ENCODE data around the gene C2CD5.

The C2CD5 gene

DNA sequence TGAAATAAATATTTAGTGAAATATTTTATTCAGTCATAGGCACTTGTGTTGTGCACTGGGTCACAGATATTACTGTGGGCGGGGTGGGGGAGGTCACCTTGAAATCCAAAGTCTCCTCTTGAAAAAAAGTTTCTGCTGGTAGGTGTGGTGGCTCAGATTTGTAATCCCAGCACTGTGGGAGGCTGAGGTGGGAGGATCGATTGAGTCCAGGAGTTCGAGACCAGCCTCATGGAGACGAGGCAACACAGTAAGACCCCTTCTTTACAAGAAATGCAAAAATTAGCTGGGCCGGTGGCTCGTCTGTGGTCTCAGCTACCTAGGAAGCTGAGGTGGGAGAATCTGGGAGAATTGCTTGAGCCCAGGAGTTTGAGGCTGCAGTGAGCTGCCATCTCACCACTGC, 913 bp upstream of the C2CD5 start:
- no peak overlapping the region for H3K4me3 ChIP-seq (ENCODE audit: low read depth, low read length)
- TF ChIP-seq, protein P1, sequence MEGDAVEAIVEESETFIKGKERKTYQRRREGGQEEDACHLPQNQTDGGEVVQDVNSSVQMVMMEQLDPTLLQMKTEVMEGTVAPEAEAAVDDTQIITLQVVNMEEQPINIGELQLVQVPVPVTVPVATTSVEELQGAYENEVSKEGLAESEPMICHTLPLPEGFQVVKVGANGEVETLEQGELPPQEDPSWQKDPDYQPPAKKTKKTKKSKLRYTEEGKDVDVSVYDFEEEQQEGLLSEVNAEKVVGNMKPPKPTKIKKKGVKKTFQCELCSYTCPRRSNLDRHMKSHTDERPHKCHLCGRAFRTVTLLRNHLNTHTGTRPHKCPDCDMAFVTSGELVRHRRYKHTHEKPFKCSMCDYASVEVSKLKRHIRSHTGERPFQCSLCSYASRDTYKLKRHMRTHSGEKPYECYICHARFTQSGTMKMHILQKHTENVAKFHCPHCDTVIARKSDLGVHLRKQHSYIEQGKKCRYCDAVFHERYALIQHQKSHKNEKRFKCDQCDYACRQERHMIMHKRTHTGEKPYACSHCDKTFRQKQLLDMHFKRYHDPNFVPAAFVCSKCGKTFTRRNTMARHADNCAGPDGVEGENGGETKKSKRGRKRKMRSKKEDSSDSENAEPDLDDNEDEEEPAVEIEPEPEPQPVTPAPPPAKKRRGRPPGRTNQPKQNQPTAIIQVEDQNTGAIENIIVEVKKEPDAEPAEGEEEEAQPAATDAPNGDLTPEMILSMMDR (IDR thresholded peaks at IDR 0.05; ENCODE audit: borderline replicate concordance, insufficient read depth, low read depth, low read length), result no peak

DNA sequence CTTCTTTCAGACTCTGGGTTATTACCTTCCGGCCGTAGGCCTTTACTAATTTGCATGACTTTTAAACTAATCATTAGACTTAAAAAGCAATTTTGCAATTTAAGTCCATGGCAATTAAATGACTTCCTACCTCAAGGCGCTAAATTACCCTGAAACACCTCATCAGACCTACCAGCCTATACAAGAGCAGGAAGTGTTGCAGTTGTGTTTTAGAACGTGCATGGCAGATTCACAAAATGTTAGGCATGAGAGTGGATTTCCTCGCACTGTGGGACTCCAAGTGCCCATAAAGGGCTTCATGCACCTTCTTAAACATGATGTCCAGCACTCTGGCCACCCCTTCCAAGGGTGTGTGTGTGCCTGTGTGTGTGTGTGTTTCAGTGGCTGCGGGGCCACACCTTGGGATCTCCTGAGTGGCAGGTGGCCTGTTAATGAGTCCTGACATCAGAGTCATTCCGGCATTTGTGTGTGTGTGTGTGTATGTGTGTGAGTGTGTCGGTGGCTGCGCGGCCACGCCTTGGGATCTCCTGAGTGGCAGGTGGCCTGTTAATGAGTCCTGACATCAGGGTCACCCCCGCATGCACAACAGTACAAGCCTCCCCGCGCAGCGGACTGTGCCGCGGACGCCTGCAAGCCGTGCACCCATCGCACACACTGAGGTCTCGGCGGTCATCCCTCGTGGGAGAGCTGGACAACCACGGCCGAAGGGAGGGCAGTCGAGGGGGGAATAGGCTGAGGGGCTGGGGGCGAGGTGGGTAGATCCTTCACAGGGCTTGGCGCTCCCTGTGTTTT, 900 bp downstream of the C2CD5 start:
- peak overlapping the region; percentile 92 for H3K4me3 ChIP-seq (ENCODE audit: low read depth, low read length)
- TF ChIP-seq, protein P1 (IDR thresholded peaks at IDR 0.05; ENCODE audit: borderline replicate concordance, insufficient read depth, low read depth, low read length), result no peak

DNA sequence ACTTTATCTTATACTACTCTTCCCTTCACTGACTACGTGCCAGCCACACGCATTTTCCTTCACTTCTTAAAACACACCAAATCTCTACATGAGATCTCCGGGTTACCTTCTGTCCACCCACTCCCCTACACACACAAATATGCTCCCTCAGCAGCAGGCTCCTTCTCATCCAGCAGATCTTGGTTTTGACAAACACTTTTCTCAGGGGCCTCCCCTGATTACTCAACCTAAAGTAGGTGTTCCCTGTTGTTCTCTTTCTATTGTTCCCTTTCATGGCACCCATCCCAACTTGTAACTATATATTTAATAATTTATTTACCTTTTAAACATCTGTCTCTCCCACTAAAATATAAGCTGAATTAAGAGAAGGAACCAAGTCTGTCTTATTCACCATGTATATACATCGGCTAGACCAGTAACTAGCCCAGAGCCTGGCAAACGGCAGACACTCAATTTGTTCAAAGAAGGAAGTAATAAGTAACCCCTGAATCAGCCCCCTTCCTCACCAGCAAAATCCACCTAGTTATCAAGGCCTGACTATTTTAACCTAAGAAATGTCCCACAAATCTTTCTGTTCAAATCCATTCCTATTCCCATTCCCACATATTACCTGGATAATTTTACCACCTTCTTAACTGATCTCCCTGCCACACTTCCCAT, 2.7 kb downstream of the C2CD5 start:
- no peak overlapping the region for H3K4me3 ChIP-seq (ENCODE audit: low read depth, low read length)
- TF ChIP-seq, protein P1 (IDR thresholded peaks at IDR 0.05; ENCODE audit: borderline replicate concordance, insufficient read depth, low read depth, low read length), result no peak

DNA sequence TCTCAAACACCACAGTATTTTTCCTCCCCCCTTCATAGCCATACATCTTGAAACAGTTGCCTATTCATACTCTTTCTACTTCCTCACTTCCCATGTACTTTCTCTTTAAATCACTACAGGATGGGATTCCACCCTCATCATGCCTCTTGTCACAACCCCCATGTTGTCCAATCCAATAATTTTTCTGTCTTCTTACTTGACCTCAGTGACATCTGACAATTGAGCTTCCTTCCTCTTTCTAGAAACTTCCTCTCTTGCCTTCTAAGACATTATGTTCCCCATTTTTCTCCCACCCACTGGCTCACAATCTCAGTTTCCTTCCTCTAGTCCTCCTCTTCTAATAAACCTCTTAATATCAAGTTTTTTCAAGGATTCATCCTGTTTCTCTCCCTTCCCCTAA, 5.3 kb downstream of the C2CD5 start:
- TF ChIP-seq, protein P1 (IDR thresholded peaks at IDR 0.05; ENCODE audit: borderline replicate concordance, insufficient read depth, low read depth, low read length), result no peak

DNA sequence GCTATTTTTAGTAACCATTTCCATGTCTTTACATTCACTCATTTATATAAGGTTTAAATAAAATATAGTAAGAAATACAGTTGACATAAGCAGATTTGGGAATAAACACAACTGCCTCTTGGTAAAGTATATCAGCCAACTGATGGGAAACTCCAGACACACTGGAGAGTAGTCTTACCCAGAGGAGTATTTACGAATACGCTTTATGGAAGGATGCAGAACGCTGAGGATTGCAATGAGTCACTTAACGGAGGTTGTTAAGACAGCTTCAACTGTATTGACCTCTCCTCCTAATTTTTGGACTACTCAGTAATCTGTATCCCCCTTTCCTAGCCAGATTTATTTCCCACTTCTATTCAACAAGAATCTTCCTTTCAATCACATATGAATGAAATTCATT, 6.0 kb downstream of the C2CD5 start:
- no peak overlapping the region for H3K4me3 ChIP-seq (ENCODE audit: low read depth, low read length)
- TF ChIP-seq, protein P1 (IDR thresholded peaks at IDR 0.05; ENCODE audit: borderline replicate concordance, insufficient read depth, low read depth, low read length), result no peak

More for the DNA sequence above, 5.3 kb downstream of the C2CD5 start:
- H3K4me3 ChIP-seq (ENCODE audit: low read depth, low read length), result no peak overlapping the region

DNA sequence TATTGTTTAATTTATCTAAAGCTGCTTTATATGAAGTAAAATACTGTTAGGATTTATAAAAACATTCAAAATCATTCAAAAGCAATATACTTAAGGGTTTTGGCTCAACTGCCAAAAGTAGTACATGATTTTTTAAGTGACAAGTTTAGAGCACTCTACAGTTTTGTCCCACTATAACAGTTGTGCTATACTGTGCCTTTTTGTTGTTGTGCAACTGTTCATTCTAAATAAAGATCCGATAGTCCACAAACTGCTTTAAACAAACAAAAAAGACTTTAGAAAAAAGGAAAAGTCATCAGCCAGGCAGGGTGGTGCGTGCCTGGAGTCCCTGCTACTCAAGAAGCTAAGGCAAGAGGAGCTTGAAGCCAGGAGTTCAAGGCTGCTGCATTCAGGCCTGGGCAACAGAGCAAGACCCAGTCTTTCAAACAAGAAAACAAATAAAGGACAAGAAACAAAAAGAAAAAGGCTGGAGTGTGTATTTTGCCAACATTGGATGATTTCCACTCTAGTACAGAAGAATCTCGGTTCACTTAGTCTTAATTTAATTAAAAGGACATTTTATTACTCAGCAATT, 7.3 kb downstream of the C2CD5 start:
- TF ChIP-seq, protein P1 (IDR thresholded peaks at IDR 0.05; ENCODE audit: borderline replicate concordance, insufficient read depth, low read depth, low read length), result no peak
- no peak overlapping the region for H3K4me3 ChIP-seq (ENCODE audit: low read depth, low read length)

Measured in GM12875 (cell line).